ENCODE measurements around the gene CLRN2. TPM values are rescaled to one million over a fixed set of nuclear protein-coding genes. Genes with fewer than 3 reads are reported as not detected.
"Not testable (repeated sequence)": the region's sequence is repeated elsewhere in the genome, so short reads cannot be mapped to it uniquely, and the experiment has no call there.

The CLRN2 gene
- total RNA-seq, 1 experiment from 2014 or later = not detected

- Histone ChIP-seq H3K4me1 (no peaks in the 10 kb centered on the region), H3K36me3 (ENCODE audit: control insufficient read depth, insufficient read depth, low read length) (no peaks in the 10 kb centered on the region), H3K27me3 (replicated peaks; ENCODE audit: control insufficient read depth, insufficient read depth, low read length) (no peaks in the 10 kb centered on the region), H3K4me3 (ENCODE audit: low read depth, low read length) (no peak overlapping the region), H3K9me3 (no peaks in the 10 kb centered on the region)
- ChIA-PET CTCF (no interaction called here), POLR2A (interaction anchor here (0.6 to 0.7 kb wide), 2 partner anchors 11 to 18 kb away, joined by 3 read pairs; no protein-coding TSS in a partner anchor)
- Mint-ChIP-seq H3K9me3 (ENCODE audit: unreplicated experiment) (no peaks in the 10 kb centered on the region), H3K27me3 (ENCODE audit: insufficient read depth, unreplicated experiment) (no peaks in the 10 kb centered on the region), H3K4me1 (ENCODE audit: low read depth, unreplicated experiment) (no peaks in the 10 kb centered on the region), H3K36me3 (ENCODE audit: insufficient read depth, unreplicated experiment) (no peaks in the 10 kb centered on the region), H3K27ac (ENCODE audit: unreplicated experiment) (no peak overlapping the region), H3K4me3 (ENCODE audit: unreplicated experiment) (no peak overlapping the region)
- no TSS peak for BruUV-seq (replicated peaks)
- intact Hi-C loops (cut with micrococcal nuclease; ENCODE audit: unreplicated experiment) = no loop called here
- TF ChIP-seq, protein P1, sequence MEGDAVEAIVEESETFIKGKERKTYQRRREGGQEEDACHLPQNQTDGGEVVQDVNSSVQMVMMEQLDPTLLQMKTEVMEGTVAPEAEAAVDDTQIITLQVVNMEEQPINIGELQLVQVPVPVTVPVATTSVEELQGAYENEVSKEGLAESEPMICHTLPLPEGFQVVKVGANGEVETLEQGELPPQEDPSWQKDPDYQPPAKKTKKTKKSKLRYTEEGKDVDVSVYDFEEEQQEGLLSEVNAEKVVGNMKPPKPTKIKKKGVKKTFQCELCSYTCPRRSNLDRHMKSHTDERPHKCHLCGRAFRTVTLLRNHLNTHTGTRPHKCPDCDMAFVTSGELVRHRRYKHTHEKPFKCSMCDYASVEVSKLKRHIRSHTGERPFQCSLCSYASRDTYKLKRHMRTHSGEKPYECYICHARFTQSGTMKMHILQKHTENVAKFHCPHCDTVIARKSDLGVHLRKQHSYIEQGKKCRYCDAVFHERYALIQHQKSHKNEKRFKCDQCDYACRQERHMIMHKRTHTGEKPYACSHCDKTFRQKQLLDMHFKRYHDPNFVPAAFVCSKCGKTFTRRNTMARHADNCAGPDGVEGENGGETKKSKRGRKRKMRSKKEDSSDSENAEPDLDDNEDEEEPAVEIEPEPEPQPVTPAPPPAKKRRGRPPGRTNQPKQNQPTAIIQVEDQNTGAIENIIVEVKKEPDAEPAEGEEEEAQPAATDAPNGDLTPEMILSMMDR (IDR thresholded peaks at IDR 0.05; ENCODE audit: insufficient read depth in 1 of 2, low read depth in 1 of 2, low read length in 1 of 2, severe bottlenecking in 1 of 2, unreplicated experiment in 1 of 2) = no peak
- DNase-seq = no peak
These were observed 52.3 kb downstream of the CLRN2 start for GRCh38 chr4:17567271-17567670.

DNA sequence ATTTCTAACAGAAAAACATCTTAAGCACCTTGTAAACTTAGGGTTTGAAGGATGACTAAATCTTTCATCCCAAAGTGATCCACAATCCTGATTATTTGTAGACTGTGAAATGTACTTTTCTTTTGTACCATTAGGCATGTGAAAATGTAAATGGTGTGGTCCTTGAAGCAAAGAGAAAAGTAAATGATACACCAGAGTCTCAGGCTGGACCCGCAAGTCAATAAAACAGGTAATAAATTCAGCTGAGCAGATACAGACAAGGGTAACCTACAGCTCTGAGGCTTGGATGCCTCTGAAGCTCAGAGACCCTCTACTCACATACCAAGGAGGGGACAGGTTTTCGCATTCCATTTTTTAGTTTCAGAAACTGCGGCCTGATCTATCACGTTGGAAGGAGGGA is 59.2 kb downstream of the CLRN2 start:
- no TSS peak for BruUV-seq (replicated peaks)
- no peaks in the 10 kb centered on the region for H3K36me3 ChIP-seq (ENCODE audit: control insufficient read depth, insufficient read depth, low read length)
- intact Hi-C loops (cut with micrococcal nuclease; ENCODE audit: unreplicated experiment) = no loop called here
- Mint-ChIP-seq H3K9me3 (ENCODE audit: unreplicated experiment) (no peaks in the 10 kb centered on the region), H3K36me3 (ENCODE audit: insufficient read depth, unreplicated experiment) (peaks cover 16% of the 10 kb centered on the region), H3K27me3 (ENCODE audit: insufficient read depth, unreplicated experiment) (no peaks in the 10 kb centered on the region), H3K4me3 (ENCODE audit: unreplicated experiment) (no peak overlapping the region), H3K27ac (ENCODE audit: unreplicated experiment) (no peak overlapping the region), H3K4me1 (ENCODE audit: low read depth, unreplicated experiment) (peaks cover 7% of the 10 kb centered on the region)
- H3K9me3 ChIP-seq = no peaks in the 10 kb centered on the region
- TF ChIP-seq, protein P1 (IDR thresholded peaks at IDR 0.05; ENCODE audit: insufficient read depth in 1 of 2, low read depth in 1 of 2, low read length in 1 of 2, severe bottlenecking in 1 of 2, unreplicated experiment in 1 of 2) = no peak
- CTCF ChIA-PET = no interaction called here
- no peaks in the 10 kb centered on the region for H3K27me3 ChIP-seq (replicated peaks; ENCODE audit: control insufficient read depth, insufficient read depth, low read length)
- peaks cover 16% of the 10 kb centered on the region for H3K4me1 ChIP-seq
- H3K4me3 ChIP-seq (ENCODE audit: low read depth, low read length) = no peak overlapping the region
- DNase-seq = no peak
- POLR2A ChIA-PET = no interaction called here

DNA sequence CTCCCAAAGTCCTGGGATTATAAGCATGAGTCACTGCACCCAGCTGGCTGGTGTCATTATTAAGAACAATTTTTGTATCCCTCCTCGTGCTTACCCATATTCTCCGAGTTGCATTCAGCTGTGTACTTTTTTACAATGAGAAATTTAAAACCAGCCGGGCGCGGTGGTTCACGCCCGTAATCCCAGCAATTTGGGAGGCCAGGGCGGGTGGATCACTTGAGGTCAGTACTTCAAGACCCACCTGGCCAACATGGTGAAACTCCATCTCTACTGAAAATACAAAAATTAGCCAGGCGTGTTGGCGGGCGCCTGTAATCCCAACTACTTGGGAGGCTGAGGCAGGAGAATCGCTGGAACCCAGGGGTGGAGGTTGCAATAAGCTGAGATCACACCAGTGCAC is 60.2 kb downstream of the CLRN2 start:
- H3K4me1 Mint-ChIP-seq (ENCODE audit: low read depth, unreplicated experiment) = not testable (repeated sequence)

More for the DNA sequence above, 60.2 kb downstream of the CLRN2 start:
- H3K36me3 Mint-ChIP-seq (ENCODE audit: insufficient read depth, unreplicated experiment) = peaks cover 16% of the 10 kb centered on the region
- DNase-seq; H3K27me3 ChIP-seq (replicated peaks; ENCODE audit: control insufficient read depth, insufficient read depth, low read length); H3K36me3 ChIP-seq (ENCODE audit: control insufficient read depth, insufficient read depth, low read length); H3K9me3 ChIP-seq; POLR2A ChIA-PET; H3K9me3 Mint-ChIP-seq (ENCODE audit: unreplicated experiment); H3K27ac Mint-ChIP-seq (ENCODE audit: unreplicated experiment); H3K4me3 ChIP-seq (ENCODE audit: low read depth, low read length); H3K4me3 Mint-ChIP-seq (ENCODE audit: unreplicated experiment); BruUV-seq (replicated peaks); H3K27me3 Mint-ChIP-seq (ENCODE audit: insufficient read depth, unreplicated experiment): not testable (repeated sequence)
- intact Hi-C loops (cut with micrococcal nuclease; ENCODE audit: unreplicated experiment) = loop anchor here (5.0 kb wide), 1 partner anchor 447 kb away; the partner anchor contains the start of gene LCORL
- H3K4me1 ChIP-seq = peaks cover 16% of the 10 kb centered on the region
- CTCF ChIA-PET = interaction anchor here (0.5 kb wide), 1 partner anchor 72 kb away, joined by 3 read pairs; no protein-coding TSS in a partner anchor

Other genes with a start within 250 kb of the CLRN2 start
- 44.8 and 47.3 TPM in 2 replicates for gene QDPR, start 3.1 kb upstream of the CLRN2 start, total RNA-seq (2022)
- 62.7 and 65.4 TPM in 2 replicates for gene LAP3, start 62.0 kb downstream of the CLRN2 start, total RNA-seq (2022)
- gene MED28, start 99.5 kb downstream of the CLRN2 start, total RNA-seq (2022) = 60.5 and 68.0 TPM in 2 replicates

All from Caco-2 (cell line).